ENCODE data around the gene GRM1.

- TF ChIP-seq POLR2A (IDR thresholded peaks at IDR 0.05; ENCODE audit: low read depth) (no peak), CTCF (IDR thresholded peaks at IDR 0.05) (no peak), POLR2AphosphoS5 (IDR thresholded peaks at IDR 0.05) (no peak)
Observed at GRCh38 chr6:146354451-146354850, 325.6 kb downstream of the GRM1 start.
